ENCODE data around the gene ASPSCR1. TPM values are rescaled to one million over a fixed set of nuclear protein-coding genes. Genes with fewer than 3 reads are reported as not detected.

The ASPSCR1 gene
- total and polyA plus RNA-seq, 3 donors from 2014 or later = 40.5 to 49.7 (median 46.2) TPM

- WGBS, 2 donors = 47 to 72% methylated on average over 4 to 11 of the region's 12 CpGs
- Histone ChIP-seq H3K9me3 (no peaks in the 10 kb centered on the region), H3K36me3 (ENCODE audit: low read depth, missing control alignments) (no peaks in the 10 kb centered on the region), H3K4me3 (no peak overlapping the region), H3K27ac (no peak overlapping the region), H3K4me1 (no peaks in the 10 kb centered on the region), H3K27me3 (no peaks in the 10 kb centered on the region)
- TF ChIP-seq CTCF (IDR thresholded peaks at IDR 0.05) (no peak), POLR2A (IDR thresholded peaks at IDR 0.05) (no peak)
- DNase-seq = no peak
- intact Hi-C loops (cut with DNase I; ENCODE audit: low total_unique reads) = no loop called here
Measured at GRCh38 chr17:81942167-81942553, 35.3 kb upstream of the ASPSCR1 start.

DNA sequence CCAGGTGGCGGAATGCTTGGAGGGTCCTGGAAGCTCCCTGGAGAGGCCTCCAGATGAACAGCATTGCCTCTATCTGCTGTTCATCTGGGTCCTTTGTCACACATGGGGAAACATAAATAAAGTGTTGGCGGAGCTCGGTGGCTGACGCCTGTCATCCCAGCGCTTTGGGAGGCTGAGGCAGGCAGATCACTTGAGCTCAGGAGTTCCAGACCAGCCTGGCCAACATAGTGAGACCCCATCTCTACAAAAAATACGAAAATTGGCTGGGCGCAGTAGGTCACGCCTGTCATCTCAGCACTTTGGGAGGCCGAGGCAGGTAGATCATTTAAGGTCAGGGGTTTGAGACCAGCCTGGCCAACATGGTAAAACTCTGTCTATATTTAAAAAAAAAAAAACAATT is 32.6 kb upstream of the ASPSCR1 start:
- WGBS, 2 donors = 89 to 93% methylated on average over 9 of the region's 9 CpGs
- no peak for DNase-seq
- no peak overlapping the region for H3K4me3 ChIP-seq
- no peaks in the 10 kb centered on the region for H3K36me3 ChIP-seq (ENCODE audit: low read depth, missing control alignments)
- H3K4me1 ChIP-seq = no peaks in the 10 kb centered on the region
- no peak for TF ChIP-seq POLR2A (IDR thresholded peaks at IDR 0.05)
- TF ChIP-seq CTCF (IDR thresholded peaks at IDR 0.05) = no peak
- no peaks in the 10 kb centered on the region for H3K9me3 ChIP-seq
- intact Hi-C loops (cut with DNase I; ENCODE audit: low total_unique reads) = no loop called here
- H3K27me3 ChIP-seq = no peaks in the 10 kb centered on the region
- no peak overlapping the region for H3K27ac ChIP-seq

DNA sequence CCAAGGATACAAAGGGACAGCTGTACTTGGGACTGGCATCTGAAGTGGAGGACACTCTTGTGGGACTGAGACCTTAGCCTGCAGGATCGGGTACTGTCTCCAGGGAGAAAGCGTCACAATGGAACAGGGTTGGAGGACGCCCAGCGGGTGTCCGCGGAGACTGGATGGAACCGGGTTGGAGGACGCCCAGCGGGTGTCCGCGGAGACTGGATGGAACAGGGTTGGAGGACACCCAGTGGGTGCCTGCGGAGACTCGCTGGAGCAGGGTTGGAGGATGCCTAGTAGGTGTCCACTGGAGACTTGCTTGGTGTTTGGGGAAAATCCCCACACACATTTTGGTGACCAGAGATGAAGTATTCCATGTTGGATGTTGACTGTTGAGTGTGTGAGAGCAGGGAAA is 30.2 kb upstream of the ASPSCR1 start, which contains the start of gene MYADML2:
TSS of gene MYADML2 (minus strand) at position 45 of the 400 bp plus-strand sequence. CDS start 5,492 bp downstream, outside the sequence.
- no peaks in the 10 kb centered on the region for H3K36me3 ChIP-seq (ENCODE audit: low read depth, missing control alignments)
- no peaks in the 10 kb centered on the region for H3K27me3 ChIP-seq
- H3K27ac ChIP-seq = no peak within 1 kb of the TSS
- TF ChIP-seq POLR2A (IDR thresholded peaks at IDR 0.05) (no peak), CTCF (IDR thresholded peaks at IDR 0.05) (no peak)
- H3K4me3 ChIP-seq = no peak within 1 kb of the TSS
- H3K9me3 ChIP-seq = no peaks in the 10 kb centered on the region
- WGBS, 2 donors = 74 to 82% methylated on average over 9 to 13 of the region's 13 CpGs
- DNase-seq = no peak
- intact Hi-C loops (cut with DNase I; ENCODE audit: low total_unique reads) = no loop called here
- no peaks in the 10 kb centered on the region for H3K4me1 ChIP-seq

GRCh38 chr17:81948635-81949378 is 28.6 kb upstream of the ASPSCR1 start:
- no peak for DNase-seq
- no peaks in the 10 kb centered on the region for H3K4me1 ChIP-seq
- H3K27me3 ChIP-seq = no peaks in the 10 kb centered on the region
- intact Hi-C loops (cut with DNase I; ENCODE audit: low total_unique reads) = no loop called here
- TF ChIP-seq CTCF (IDR thresholded peaks at IDR 0.05) (no peak), POLR2A (IDR thresholded peaks at IDR 0.05) (no peak)
- H3K4me3 ChIP-seq = no peak overlapping the region
- no peaks in the 10 kb centered on the region for H3K36me3 ChIP-seq (ENCODE audit: low read depth, missing control alignments)
- 84 to 87% methylated on average over 16 to 17 of the region's 17 CpGs for WGBS, 2 donors
- no peaks in the 10 kb centered on the region for H3K9me3 ChIP-seq
- no peak overlapping the region for H3K27ac ChIP-seq

GRCh38 chr17:81950501-81950900 is 26.9 kb upstream of the ASPSCR1 start:
- Histone ChIP-seq H3K36me3 (ENCODE audit: low read depth, missing control alignments) (no peaks in the 10 kb centered on the region), H3K9me3 (no peaks in the 10 kb centered on the region), H3K4me3 (no peak overlapping the region), H3K27ac (no peak overlapping the region), H3K27me3 (no peaks in the 10 kb centered on the region), H3K4me1 (no peaks in the 10 kb centered on the region)
- 83 to 88% methylated on average over 15 of the region's 15 CpGs for WGBS, 2 donors
- TF ChIP-seq POLR2A (IDR thresholded peaks at IDR 0.05) = no peak
- intact Hi-C loops (cut with DNase I; ENCODE audit: low total_unique reads) = no loop called here
- DNase-seq = no peak

Measured in testis (tissue), 3 donors.